Mucosa of descending colon (tissue), 3 donors: ENCODE results near the gene ANO4. TPM values are rescaled to one million over a fixed set of nuclear protein-coding genes. Genes with fewer than 3 reads are reported as not detected.

ENCODE experiments used
- ATAC-seq: fragments of 200-7000 bp; cut with Tn5 transposase; one replicate; pipeline ENCODE4 v1.9.1; 2020; ENCODE audit warnings: mild to moderate bottlenecking, moderate library complexity
- DNase-seq, 3 donors: peaks; one replicate each; pipeline ENCODE4 v3.0.0-alpha.2; 2020
- H3K36me3 ChIP-seq: fragments of 200-600 bp; one replicate; pipeline ENCODE4 v1.8.0; 2021; ENCODE audit warnings: low read depth, mild to moderate bottlenecking
- H3K4me1 ChIP-seq: fragments of 200-600 bp; one replicate; pipeline ENCODE4 v1.8.0; 2021; ENCODE audit warnings: low read depth, mild to moderate bottlenecking
- H3K4me3 ChIP-seq: fragments of 200-600 bp; one replicate; pipeline ENCODE4 v1.8.0; 2021; ENCODE audit warnings: mild to moderate bottlenecking
- H3K9me3 ChIP-seq: fragments of 200-600 bp; one replicate; pipeline ENCODE4 v1.8.0; 2021; ENCODE audit warnings: mild to moderate bottlenecking
- intact Hi-C, 2 donors: fragments of 100-400 bp; cut with DNase I in 1 of 2; cut with micrococcal nuclease in 1 of 2; formaldehyde crosslinking; loops; one replicate each; pipeline versions ENCODE4 v1.11.0 to v1.11.1; 2022; cut with DNase I, micrococcal nuclease
- total RNA-seq, 3 donors: library from RNA; stranded (reverse); fragmentation: NEBNext Ultra II Directional in 2 of 3; extraction: Animal tissue kit (Norgen Biotek cat#: 25700) in 2 of 3; gene quantifications; one replicate each; pipeline versions ENCODE4 v1.2.1 to v1.2.4, GENCODE V29; 2021 to 2023
- TF ChIP-seq, protein P1 (sequence below): fragments of 200-600 bp; IDR thresholded peaks from one replicate; pipeline ENCODE4 v1.8.0; 2022; ENCODE audit warnings: antibody characterized with exemption, mild to moderate bottlenecking
- donor health status: DM: no; HTN: no; CAD: no; lungs with moderate emphysema.
- donor health status: DM: no; HTN: no; CAD: no.
- donor health status: DM: no; HTN: yes; CAD: no.

Gene ANO4
- total RNA-seq, 3 donors from 2014 or later: 0.13 to 1.9 (median 0.14) TPM

DNA sequence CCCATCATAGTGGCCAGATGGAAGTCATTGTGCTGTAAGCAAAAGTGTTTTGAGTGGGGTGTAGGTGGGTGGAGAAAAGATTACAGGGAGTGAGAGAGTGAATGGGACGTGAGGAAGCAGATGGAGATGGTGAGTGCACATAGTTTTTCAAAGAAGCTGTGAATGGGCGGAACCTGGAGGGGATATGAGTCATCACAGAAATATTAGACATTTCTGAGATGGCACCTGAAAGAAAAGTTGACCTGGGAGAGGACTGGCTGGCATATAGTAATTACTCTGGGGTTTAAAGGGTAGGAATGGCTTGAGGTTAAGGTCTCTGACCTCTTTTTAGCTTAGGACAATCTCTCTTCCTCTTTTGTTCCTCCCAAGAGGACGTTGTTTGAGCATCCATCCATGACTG, 50.5 kb downstream of the ANO4 start:
- no peaks in the 10 kb centered on the region for H3K4me1 ChIP-seq
- DNase-seq (no peak), ATAC-seq (no peak)
- H3K36me3 ChIP-seq: no peaks in the 10 kb centered on the region
- intact Hi-C loops: no loop called here
- TF ChIP-seq, protein P1, sequence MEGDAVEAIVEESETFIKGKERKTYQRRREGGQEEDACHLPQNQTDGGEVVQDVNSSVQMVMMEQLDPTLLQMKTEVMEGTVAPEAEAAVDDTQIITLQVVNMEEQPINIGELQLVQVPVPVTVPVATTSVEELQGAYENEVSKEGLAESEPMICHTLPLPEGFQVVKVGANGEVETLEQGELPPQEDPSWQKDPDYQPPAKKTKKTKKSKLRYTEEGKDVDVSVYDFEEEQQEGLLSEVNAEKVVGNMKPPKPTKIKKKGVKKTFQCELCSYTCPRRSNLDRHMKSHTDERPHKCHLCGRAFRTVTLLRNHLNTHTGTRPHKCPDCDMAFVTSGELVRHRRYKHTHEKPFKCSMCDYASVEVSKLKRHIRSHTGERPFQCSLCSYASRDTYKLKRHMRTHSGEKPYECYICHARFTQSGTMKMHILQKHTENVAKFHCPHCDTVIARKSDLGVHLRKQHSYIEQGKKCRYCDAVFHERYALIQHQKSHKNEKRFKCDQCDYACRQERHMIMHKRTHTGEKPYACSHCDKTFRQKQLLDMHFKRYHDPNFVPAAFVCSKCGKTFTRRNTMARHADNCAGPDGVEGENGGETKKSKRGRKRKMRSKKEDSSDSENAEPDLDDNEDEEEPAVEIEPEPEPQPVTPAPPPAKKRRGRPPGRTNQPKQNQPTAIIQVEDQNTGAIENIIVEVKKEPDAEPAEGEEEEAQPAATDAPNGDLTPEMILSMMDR: no peak
- no peak overlapping the region for H3K4me3 ChIP-seq
- no peaks in the 10 kb centered on the region for H3K9me3 ChIP-seq

- intact Hi-C loops: no loop called here
- no peak overlapping the region for H3K4me3 ChIP-seq
- no peak for DNase-seq
- TF ChIP-seq, protein P1: no peak
- no peaks in the 10 kb centered on the region for H3K9me3 ChIP-seq
- no peak for ATAC-seq
- H3K4me1 ChIP-seq: no peaks in the 10 kb centered on the region
- no peaks in the 10 kb centered on the region for H3K36me3 ChIP-seq
Observed at GRCh38 chr12:100851637-100852036, 57.1 kb downstream of the ANO4 start.

DNA sequence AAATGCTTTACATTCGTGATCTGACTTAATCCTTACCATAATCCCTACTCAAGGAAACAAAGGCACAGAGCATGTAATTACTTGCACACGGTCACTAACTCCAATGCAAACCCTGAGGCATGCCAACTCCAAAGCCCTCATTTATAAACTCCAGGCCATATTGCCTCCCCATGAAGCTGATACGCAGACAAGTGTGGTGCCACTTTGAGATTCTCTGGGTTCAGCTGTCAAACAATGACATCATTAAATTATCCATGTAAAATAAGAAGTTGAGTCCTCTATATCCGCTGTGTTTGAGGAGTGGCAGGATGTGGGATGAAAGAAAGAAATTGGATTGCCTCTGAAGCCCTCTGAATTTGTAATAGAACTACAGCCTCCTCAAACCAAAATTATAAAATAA, 62.8 kb downstream of the ANO4 start:
- no peaks in the 10 kb centered on the region for H3K9me3 ChIP-seq
- TF ChIP-seq, protein P1: no peak
- no peak for DNase-seq
- H3K4me1 ChIP-seq: no peaks in the 10 kb centered on the region
- intact Hi-C loops: no loop called here
- H3K36me3 ChIP-seq: no peaks in the 10 kb centered on the region
- ATAC-seq: no peak
- no peak overlapping the region for H3K4me3 ChIP-seq

- Histone ChIP-seq H3K4me3 (no peak overlapping the region), H3K9me3 (no peaks in the 10 kb centered on the region), H3K36me3 (no peaks in the 10 kb centered on the region), H3K4me1 (no peaks in the 10 kb centered on the region)
- ATAC-seq (no peak), DNase-seq (no peak)
- intact Hi-C loops: no loop called here
- TF ChIP-seq, protein P1: no peak
Observed at GRCh38 chr12:100857971-100858370, 63.4 kb downstream of the ANO4 start.

DNA sequence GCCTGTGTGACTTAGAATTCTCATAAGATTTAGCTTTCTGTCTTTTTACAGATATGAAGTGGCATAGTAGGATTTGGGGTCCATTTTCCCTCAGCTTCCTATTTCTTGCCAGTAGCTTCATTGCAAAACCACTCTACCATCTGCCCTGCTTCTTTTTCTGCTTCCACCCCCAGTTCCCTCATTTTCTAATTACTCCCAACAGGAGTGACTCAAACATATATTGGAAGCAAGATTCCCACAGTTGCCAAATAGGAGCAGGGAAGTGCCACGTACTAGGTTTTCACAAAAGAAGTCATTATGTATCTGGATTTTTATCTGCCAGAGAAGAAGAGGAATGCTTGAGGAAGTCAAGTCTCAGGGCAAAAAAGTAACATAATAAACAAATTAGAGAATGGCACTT, 64.1 kb downstream of the ANO4 start:
- intact Hi-C loops: no loop called here
- no peak for ATAC-seq

More for the DNA sequence above, 64.1 kb downstream of the ANO4 start:
- H3K9me3 ChIP-seq: no peaks in the 10 kb centered on the region
- H3K4me3 ChIP-seq: no peak overlapping the region
- no peak for DNase-seq
- no peaks in the 10 kb centered on the region for H3K4me1 ChIP-seq
- no peaks in the 10 kb centered on the region for H3K36me3 ChIP-seq
- TF ChIP-seq, protein P1: no peak
